ENCODE results near the gene CAPRIN1.

DNA sequence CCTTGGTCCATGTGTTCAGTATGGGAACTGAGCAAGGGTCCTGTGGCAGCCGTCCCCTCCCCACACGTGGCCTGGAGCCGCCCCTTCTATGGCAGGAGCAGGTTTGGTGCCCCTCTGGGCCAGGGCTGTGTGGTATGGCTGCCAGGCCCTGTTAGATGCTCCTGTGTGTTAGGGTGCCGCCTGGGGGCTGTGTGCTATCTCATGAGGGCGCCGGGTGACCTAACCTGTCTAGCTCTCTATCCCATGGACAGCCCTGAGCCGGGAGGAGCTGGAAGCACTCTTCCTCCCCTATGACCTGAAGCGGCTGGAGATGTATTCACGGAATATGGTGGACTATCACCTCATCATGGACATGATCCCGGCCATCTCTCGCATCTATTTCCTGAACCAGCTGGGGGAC lies 88.6 kb downstream of the CAPRIN1 start:
- TF ChIP-seq, protein P1, sequence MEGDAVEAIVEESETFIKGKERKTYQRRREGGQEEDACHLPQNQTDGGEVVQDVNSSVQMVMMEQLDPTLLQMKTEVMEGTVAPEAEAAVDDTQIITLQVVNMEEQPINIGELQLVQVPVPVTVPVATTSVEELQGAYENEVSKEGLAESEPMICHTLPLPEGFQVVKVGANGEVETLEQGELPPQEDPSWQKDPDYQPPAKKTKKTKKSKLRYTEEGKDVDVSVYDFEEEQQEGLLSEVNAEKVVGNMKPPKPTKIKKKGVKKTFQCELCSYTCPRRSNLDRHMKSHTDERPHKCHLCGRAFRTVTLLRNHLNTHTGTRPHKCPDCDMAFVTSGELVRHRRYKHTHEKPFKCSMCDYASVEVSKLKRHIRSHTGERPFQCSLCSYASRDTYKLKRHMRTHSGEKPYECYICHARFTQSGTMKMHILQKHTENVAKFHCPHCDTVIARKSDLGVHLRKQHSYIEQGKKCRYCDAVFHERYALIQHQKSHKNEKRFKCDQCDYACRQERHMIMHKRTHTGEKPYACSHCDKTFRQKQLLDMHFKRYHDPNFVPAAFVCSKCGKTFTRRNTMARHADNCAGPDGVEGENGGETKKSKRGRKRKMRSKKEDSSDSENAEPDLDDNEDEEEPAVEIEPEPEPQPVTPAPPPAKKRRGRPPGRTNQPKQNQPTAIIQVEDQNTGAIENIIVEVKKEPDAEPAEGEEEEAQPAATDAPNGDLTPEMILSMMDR (IDR thresholded peaks at IDR 0.05; ENCODE audit: low read depth, low read length), result no peak
- TF ChIP-seq EZH2phosphoT487 (IDR thresholded peaks at IDR 0.05; ENCODE audit: low read depth), result no peak

All from OCI-LY3 (cell line).